SK-N-SH (cell line): ENCODE data around the gene TMEM271. TPM values are rescaled to one million over a fixed set of nuclear protein-coding genes. Genes with fewer than 3 reads are reported as not detected.

Experiments
- CTCF ChIA-PET: fragments of 300-600, 350-600 bp; formaldehyde crosslinking; extraction: SDS; loops from one replicate; lab custom pipeline; 2021; lab: Yijun Ruan, JAX
- POLR2A ChIA-PET: fragments of 350-600 bp; sonication (Branson Sonifier 250); formaldehyde crosslinking; extraction: SDS; loops from one replicate; lab custom pipeline; 2020; ENCODE audit warnings: antibody characterized with exemption, inconsistent platforms; lab: Yijun Ruan, JAX
- DNase-seq: peaks from one replicate; pipeline ENCODE4 v3.0.0; 2012
- H2AFZ ChIP-seq: fragments of 200-600 bp; sonication (generic); 2 replicates; pipeline ENCODE4 v1.8.1; 2016; ENCODE audit warnings: antibody characterized with exemption, mild to moderate bottlenecking, low read depth
- H3F3A ChIP-seq: fragments of 200-600 bp; sonication (generic); replicated peaks from 2 replicates; pipeline ENCODE3; 2016; ENCODE audit warnings: antibody characterized with exemption, mild to moderate bottlenecking; ENCODE audit not compliant: insufficient read depth
- H3K27ac ChIP-seq, 2 experiments: fragments of 200-500 bp in 1 of 2; fragments of 200-600 bp in 1 of 2; sonication (Bioruptor generic) in 1 of 2; sonication (generic), shearing (Covaris generic) in 1 of 2; 2 replicates each; pipeline versions ENCODE4 v1.5.1 to v1.6.1; 2014 to 2016; ENCODE audit warnings: low read depth in 2 of 2, inconsistent platforms in 1 of 2, low read length in 1 of 2, mild to moderate bottlenecking in 1 of 2, mixed read lengths in 1 of 2
- H3K27me3 ChIP-seq: fragments of 200-600 bp; sonication (generic), shearing (Covaris generic); 2 replicates; pipeline ENCODE4 v1.6.1; 2016; ENCODE audit warnings: mixed run types; ENCODE audit not compliant: insufficient read depth
- H3K36me3 ChIP-seq, 2 experiments: fragments of 200-500 bp in 1 of 2; fragments of 200-600 bp in 1 of 2; sonication (Bioruptor generic) in 1 of 2; sonication (generic) in 1 of 2; replicated peaks in 1 of 2; 2 replicates each; pipeline versions ENCODE3 to v1.5.1; 2014 to 2016; ENCODE audit warnings: low read length in 1 of 2, mild to moderate bottlenecking in 1 of 2; ENCODE audit not compliant: insufficient read depth in 2 of 2, control insufficient read depth in 1 of 2
- H3K4me1 ChIP-seq, 2 experiments: fragments of 200-500 bp in 1 of 2; fragments of 200-600 bp in 1 of 2; sonication (Bioruptor generic) in 1 of 2; sonication (generic), shearing (Covaris generic) in 1 of 2; 2 replicates each; pipeline versions ENCODE4 v1.5.1 to v1.6.1; 2014 to 2016; ENCODE audit warnings: low read depth in 1 of 2, low read length in 1 of 2, mixed run types in 1 of 2; ENCODE audit not compliant: insufficient read depth in 2 of 2, control insufficient read depth in 1 of 2
- H3K4me2 ChIP-seq: fragments of 200-600 bp; sonication (generic), shearing (Covaris generic); 2 replicates; pipeline ENCODE4 v1.6.1; 2017; ENCODE audit warnings: mixed run types
- H3K4me3 ChIP-seq, 2 experiments: fragments of 200-500 bp in 1 of 2; fragments of 200-600 bp in 1 of 2; sonication (Bioruptor generic) in 1 of 2; sonication (generic), shearing (Covaris generic) in 1 of 2; 2 replicates each; pipeline versions ENCODE4 v1.5.1 to v1.8.1; 2014 to 2016; ENCODE audit warnings: low read depth in 2 of 2, inconsistent platforms in 1 of 2, low read length in 1 of 2, mild to moderate bottlenecking in 1 of 2, mixed read lengths in 1 of 2, moderate library complexity in 1 of 2
- H3K79me2 ChIP-seq: fragments of 200-600 bp; sonication (generic); 2 replicates; pipeline ENCODE4 v1.8.1; 2017; ENCODE audit warnings: mild to moderate bottlenecking; ENCODE audit not compliant: insufficient read depth
- H3K9ac ChIP-seq: fragments of 200-600 bp; sonication (generic); 2 replicates; pipeline ENCODE4 v1.6.1; 2017; ENCODE audit warnings: mixed run types
- H3K9me2 ChIP-seq: fragments of 200-600 bp; sonication (generic); 2 replicates; pipeline ENCODE4 v1.6.1; 2017; ENCODE audit warnings: mixed run types
- H3K9me3 ChIP-seq: fragments of 200-600 bp; sonication (generic); 2 replicates; pipeline ENCODE4 v1.6.1; 2017; ENCODE audit warnings: mixed run types, mild to moderate bottlenecking, moderate library complexity
- H4K20me1 ChIP-seq: fragments of 200-600 bp; sonication (generic); 2 replicates; pipeline ENCODE4 v1.6.1; 2017; ENCODE audit warnings: mild to moderate bottlenecking, mixed run types; ENCODE audit not compliant: insufficient read depth
- FOXM1 ChIP-seq: IDR thresholded peaks from 2 replicates; pipeline ENCODE4 v1.4.0; 2012; ENCODE audit warnings: low read depth, mild to moderate bottlenecking
- GABPA ChIP-seq: IDR thresholded peaks from 2 replicates; pipeline ENCODE4 v1.4.0; 2012; ENCODE audit warnings: low read depth, mild to moderate bottlenecking
- NFIC ChIP-seq: IDR thresholded peaks from 2 replicates; pipeline ENCODE4 v1.4.0; 2012; ENCODE audit warnings: borderline replicate concordance
- NRF1 ChIP-seq: IDR thresholded peaks from 2 replicates; pipeline ENCODE4 v1.6.1; 2012; ENCODE audit warnings: low read depth, mild to moderate bottlenecking, low read length
- REST ChIP-seq: IDR thresholded peaks from 2 replicates; pipeline ENCODE4 v1.6.1; 2012; ENCODE audit warnings: mild to moderate bottlenecking, low read depth, low read length, moderate library complexity
- RFX5 ChIP-seq: IDR thresholded peaks from 2 replicates; pipeline ENCODE4 v1.6.1; 2012; ENCODE audit warnings: mild to moderate bottlenecking, improper control_type of control experiment, low read length
- YY1 ChIP-seq: IDR thresholded peaks from 2 replicates; pipeline ENCODE4 v1.4.0; 2012; ENCODE audit warnings: low read depth, mild to moderate bottlenecking
- ZBTB33 ChIP-seq: IDR thresholded peaks from 2 replicates; pipeline ENCODE4 v1.4.0; 2012; ENCODE audit warnings: low read depth, borderline replicate concordance
- WGBS: methylation state at CpG from one replicate; pipeline ENCODE4 v1.1.6; 2017; ENCODE audit warnings: low lambda C conversion rate; 5-methylcytosine and 5-hydroxymethylcytosine counted together
- polyA plus RNA-seq, 3 experiments: library from polyadenylated mRNA; depleted of rRNA; stranded (reverse); fragments of >200 nt; gene quantifications; 2 replicates each; pipeline ENCODE4 v1.2.3, GENCODE V29; 2012
- TF ChIP-seq, protein P1 (sequence below): fragments of 150-350 bp; IDR thresholded peaks from 2 replicates; pipeline ENCODE4 v1.6.1; 2017; ENCODE audit warnings: antibody characterized with exemption, low read length, low read depth, borderline replicate concordance
- TF ChIP-seq, protein P2 (sequence below): IDR thresholded peaks from 2 replicates; pipeline ENCODE4; 2012
- TF ChIP-seq, protein P3 (sequence below): IDR thresholded peaks from 2 replicates; pipeline ENCODE4 v1.4.0; 2012; ENCODE audit warnings: low read depth, borderline replicate concordance

The TMEM271 gene
- polyA plus RNA-seq, 1 of the 3 experiments (the other 2 are of a cell fraction) = not detected

DNA sequence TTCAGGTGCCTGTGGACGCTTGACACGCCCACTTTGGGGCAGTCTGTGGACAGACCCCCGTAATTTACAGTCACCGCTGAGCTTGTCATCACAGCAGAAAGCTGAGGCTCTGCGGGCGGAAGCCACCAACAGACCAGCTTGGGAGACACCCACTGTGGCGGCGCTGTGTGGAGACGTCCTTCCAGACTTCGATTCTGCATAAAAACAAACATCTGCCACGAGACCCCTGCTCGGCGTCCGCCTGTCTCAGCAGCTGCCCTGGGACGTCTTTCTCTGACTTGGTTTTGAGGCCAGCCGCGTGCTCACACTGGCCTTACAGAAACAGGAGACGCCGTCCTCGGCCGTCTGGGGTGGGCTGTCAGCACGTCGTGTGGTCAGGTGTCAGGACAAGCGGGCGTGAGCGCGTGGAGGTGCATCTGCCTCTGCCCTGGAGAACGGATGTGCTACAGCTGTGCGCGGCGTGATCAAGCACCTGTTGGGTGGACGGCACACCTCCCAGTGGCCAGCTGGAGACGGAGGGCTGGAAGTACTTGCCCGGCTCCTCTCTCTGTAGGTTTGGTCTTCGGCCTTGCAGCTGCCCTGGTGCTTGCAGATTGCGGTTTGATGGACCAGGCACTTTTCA is 39.6 kb downstream of the TMEM271 start:
- WGBS = 97% methylated on average over 23 of the region's 36 CpGs
- CTCF ChIA-PET = no interaction called here

DNA sequence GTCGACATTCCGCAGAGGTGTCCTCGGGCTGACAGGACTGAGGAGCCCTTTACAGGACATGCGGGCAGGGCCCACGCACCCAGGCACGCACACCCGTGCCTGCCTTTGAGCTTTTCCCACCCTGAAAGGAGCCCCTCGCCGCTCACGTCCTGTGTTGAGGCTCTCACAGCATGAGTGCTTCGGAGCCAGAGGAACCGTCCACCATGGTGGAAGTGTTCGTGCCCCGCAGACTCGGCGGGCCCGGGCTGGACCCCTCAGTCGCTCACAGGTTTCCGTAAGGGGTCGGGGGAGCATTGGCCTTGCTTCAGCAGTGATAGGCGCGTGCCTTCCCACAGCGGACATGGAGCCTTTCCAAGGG is 40.2 kb downstream of the TMEM271 start:
- 98% methylated on average over 20 of the region's 23 CpGs for WGBS
- CTCF ChIA-PET = no interaction called here
- POLR2A ChIA-PET = no interaction called here
- H3K9me3 ChIP-seq = no peaks in the 10 kb centered on the region
- no peaks in the 10 kb centered on the region for H3K4me1 ChIP-seq
- H3K4me2 ChIP-seq = no peak overlapping the region
- no peak overlapping the region for H3K9ac ChIP-seq
- H3K4me3 ChIP-seq = no peak overlapping the region
- no peak overlapping the region for H3K27ac ChIP-seq
- H3K36me3 ChIP-seq = peaks cover 8 to 71% of the 10 kb centered on the region in 2 experiments
- TF ChIP-seq, protein P1, sequence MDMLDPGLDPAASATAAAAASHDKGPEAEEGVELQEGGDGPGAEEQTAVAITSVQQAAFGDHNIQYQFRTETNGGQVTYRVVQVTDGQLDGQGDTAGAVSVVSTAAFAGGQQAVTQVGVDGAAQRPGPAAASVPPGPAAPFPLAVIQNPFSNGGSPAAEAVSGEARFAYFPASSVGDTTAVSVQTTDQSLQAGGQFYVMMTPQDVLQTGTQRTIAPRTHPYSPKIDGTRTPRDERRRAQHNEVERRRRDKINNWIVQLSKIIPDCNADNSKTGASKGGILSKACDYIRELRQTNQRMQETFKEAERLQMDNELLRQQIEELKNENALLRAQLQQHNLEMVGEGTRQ = no peak
- TF ChIP-seq ZBTB33 = no peak
- TF ChIP-seq, all 33 proteins: peak for 0
- Histone ChIP-seq H2AFZ (no peak overlapping the region), H3K27me3 (no peaks in the 10 kb centered on the region), H3K79me2 (no peaks in the 10 kb centered on the region), H4K20me1 (no peaks in the 10 kb centered on the region), H3K9me2 (no peaks in the 10 kb centered on the region), H3F3A (no peaks in the 10 kb centered on the region)
- DNase-seq = no peak

More for the DNA sequence above, 39.6 kb downstream of the TMEM271 start:
- Histone ChIP-seq H3K9ac (no peak overlapping the region), H3K27ac (no peak overlapping the region), H2AFZ (no peak overlapping the region), H3K4me1 (no peaks in the 10 kb centered on the region)
- TF ChIP-seq NFIC (no peak), NRF1 (no peak)
- TF ChIP-seq, all 33 proteins: peak for 0
- Histone ChIP-seq H3K9me3 (no peaks in the 10 kb centered on the region), H3K79me2 (no peaks in the 10 kb centered on the region), H3F3A (no peaks in the 10 kb centered on the region), H3K4me2 (no peak overlapping the region), H3K36me3 (peaks cover 4 to 65% of the 10 kb centered on the region in 2 experiments), H4K20me1 (no peaks in the 10 kb centered on the region), H3K9me2 (no peaks in the 10 kb centered on the region), H3K4me3 (no peak overlapping the region), H3K27me3 (no peaks in the 10 kb centered on the region)
- no peak for DNase-seq
- POLR2A ChIA-PET = no interaction called here

DNA sequence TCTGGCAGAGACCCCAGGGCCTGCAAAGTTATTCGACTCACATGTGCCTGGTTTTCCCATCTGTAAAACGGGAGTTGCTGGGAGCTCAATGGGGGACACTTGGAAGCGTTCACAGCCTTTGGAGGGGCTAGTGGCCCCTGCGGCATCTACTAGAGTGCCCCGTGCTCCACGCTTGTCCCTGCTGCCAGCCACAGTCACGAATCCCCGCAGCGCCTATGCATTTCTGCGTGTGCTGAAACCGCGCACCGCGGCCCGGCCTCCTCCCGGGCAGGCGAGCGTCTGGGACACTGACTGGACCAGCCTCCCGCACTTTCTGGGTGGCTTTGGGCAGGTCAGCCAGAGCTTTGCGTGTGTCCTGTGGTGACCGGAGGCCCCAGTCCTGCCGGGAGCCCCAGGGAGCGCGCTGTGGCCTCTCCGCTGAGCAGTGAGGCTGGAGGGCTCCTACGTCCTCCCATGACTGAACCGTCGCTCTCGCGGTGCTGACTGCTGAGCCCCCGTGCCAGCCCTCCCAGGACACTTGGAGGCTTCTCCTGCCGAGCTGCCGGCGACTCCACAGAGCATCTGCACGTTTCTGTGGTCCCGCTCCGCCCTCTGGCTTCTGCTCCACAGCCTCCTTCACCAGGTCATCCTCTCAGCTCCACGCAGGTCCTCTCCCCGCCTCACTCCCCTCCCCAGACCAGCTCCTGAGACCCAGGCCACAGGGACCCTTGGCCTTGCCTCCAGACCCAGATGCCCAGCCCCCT is 40.7 kb downstream of the TMEM271 start:
- H3K27ac ChIP-seq = no peak overlapping the region
- H3K4me2 ChIP-seq = no peak overlapping the region
- no peaks in the 10 kb centered on the region for H4K20me1 ChIP-seq
- no peaks in the 10 kb centered on the region for H3K4me1 ChIP-seq
- no peaks in the 10 kb centered on the region for H3K9me2 ChIP-seq
- H2AFZ ChIP-seq = no peak overlapping the region
- DNase-seq = no peak
- no peaks in the 10 kb centered on the region for H3K9me3 ChIP-seq
- 96% methylated on average over 21 of the region's 39 CpGs for WGBS
- H3K79me2 ChIP-seq = no peaks in the 10 kb centered on the region
- no peaks in the 10 kb centered on the region for H3F3A ChIP-seq
- no peak overlapping the region for H3K4me3 ChIP-seq
- H3K9ac ChIP-seq = no peak overlapping the region
- H3K27me3 ChIP-seq = no peaks in the 10 kb centered on the region
- H3K36me3 ChIP-seq = peaks cover 11 to 76% of the 10 kb centered on the region in 2 experiments
- ChIA-PET CTCF (no interaction called here), POLR2A (no interaction called here)
- TF ChIP-seq RFX5 (no peak), FOXM1 (no peak), GABPA (no peak), YY1 (no peak), REST (no peak)
- TF ChIP-seq, protein P2, sequence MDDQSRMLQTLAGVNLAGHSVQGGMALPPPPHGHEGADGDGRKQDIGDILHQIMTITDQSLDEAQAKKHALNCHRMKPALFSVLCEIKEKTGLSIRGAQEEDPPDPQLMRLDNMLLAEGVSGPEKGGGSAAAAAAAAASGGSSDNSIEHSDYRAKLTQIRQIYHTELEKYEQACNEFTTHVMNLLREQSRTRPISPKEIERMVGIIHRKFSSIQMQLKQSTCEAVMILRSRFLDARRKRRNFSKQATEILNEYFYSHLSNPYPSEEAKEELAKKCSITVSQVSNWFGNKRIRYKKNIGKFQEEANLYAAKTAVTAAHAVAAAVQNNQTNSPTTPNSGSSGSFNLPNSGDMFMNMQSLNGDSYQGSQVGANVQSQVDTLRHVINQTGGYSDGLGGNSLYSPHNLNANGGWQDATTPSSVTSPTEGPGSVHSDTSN = no peak
- TF ChIP-seq, protein P3, sequence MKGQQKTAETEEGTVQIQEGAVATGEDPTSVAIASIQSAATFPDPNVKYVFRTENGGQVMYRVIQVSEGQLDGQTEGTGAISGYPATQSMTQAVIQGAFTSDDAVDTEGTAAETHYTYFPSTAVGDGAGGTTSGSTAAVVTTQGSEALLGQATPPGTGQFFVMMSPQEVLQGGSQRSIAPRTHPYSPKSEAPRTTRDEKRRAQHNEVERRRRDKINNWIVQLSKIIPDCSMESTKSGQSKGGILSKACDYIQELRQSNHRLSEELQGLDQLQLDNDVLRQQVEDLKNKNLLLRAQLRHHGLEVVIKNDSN = no peak
